Fibroblast of pulmonary artery (primary cell): ENCODE measurements around the gene SIGLEC6.

Experiments
- DNase-seq: peaks from one replicate; pipeline ENCODE4 v3.0.0-alpha.2; 2010; ENCODE audit warnings: low read depth
- H3K4me3 ChIP-seq: replicated peaks from 2 replicates; pipeline ENCODE4 v1.5.1; 2011; ENCODE audit warnings: low read depth, mild to moderate bottlenecking, control low read depth, low read length, moderate library complexity
- TF ChIP-seq, protein P1 (sequence below): IDR thresholded peaks from 2 replicates; pipeline ENCODE4 v1.5.1; 2011; ENCODE audit warnings: mild to moderate bottlenecking, control low read depth, low read length, inconsistent platforms; ENCODE audit errors: missing control alignments

The SIGLEC6 gene

DNA sequence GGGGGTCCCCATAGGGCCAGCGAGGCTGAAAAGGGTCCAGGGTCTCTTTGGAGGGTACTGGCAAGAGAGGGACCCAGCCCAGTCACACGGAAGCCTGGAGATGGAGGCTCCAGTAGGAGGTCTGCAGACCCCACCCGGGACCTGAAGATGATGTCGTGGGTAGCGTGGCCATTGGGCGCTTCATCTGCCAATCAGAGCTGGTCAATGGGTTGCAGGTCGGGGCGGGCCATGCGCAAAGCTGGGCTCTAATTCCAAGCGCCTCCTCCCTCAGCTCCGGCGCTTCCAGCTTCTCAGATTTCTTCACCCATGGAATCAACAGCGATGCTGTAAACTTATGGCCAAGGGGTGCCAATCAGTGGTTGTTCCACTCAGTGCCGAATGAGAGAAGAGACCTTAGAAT is 40.8 kb downstream of the SIGLEC6 start:
- no peak for DNase-seq
- TF ChIP-seq, protein P1, sequence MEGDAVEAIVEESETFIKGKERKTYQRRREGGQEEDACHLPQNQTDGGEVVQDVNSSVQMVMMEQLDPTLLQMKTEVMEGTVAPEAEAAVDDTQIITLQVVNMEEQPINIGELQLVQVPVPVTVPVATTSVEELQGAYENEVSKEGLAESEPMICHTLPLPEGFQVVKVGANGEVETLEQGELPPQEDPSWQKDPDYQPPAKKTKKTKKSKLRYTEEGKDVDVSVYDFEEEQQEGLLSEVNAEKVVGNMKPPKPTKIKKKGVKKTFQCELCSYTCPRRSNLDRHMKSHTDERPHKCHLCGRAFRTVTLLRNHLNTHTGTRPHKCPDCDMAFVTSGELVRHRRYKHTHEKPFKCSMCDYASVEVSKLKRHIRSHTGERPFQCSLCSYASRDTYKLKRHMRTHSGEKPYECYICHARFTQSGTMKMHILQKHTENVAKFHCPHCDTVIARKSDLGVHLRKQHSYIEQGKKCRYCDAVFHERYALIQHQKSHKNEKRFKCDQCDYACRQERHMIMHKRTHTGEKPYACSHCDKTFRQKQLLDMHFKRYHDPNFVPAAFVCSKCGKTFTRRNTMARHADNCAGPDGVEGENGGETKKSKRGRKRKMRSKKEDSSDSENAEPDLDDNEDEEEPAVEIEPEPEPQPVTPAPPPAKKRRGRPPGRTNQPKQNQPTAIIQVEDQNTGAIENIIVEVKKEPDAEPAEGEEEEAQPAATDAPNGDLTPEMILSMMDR = no peak
- no peak overlapping the region for H3K4me3 ChIP-seq

GRCh38 chr19:51489113-51489512 is 42.4 kb downstream of the SIGLEC6 start:
- DNase-seq = no peak
- no peak overlapping the region for H3K4me3 ChIP-seq
- TF ChIP-seq, protein P1 = no peak

GRCh38 chr19:51488491-51488890 is 43.0 kb downstream of the SIGLEC6 start:
- no peak overlapping the region for H3K4me3 ChIP-seq
- TF ChIP-seq, protein P1 = no peak
- DNase-seq = no peak

GRCh38 chr19:51485960-51486660 is 45.4 kb downstream of the SIGLEC6 start:
- TF ChIP-seq, protein P1 = no peak
- DNase-seq = no peak
- no peak overlapping the region for H3K4me3 ChIP-seq

DNA sequence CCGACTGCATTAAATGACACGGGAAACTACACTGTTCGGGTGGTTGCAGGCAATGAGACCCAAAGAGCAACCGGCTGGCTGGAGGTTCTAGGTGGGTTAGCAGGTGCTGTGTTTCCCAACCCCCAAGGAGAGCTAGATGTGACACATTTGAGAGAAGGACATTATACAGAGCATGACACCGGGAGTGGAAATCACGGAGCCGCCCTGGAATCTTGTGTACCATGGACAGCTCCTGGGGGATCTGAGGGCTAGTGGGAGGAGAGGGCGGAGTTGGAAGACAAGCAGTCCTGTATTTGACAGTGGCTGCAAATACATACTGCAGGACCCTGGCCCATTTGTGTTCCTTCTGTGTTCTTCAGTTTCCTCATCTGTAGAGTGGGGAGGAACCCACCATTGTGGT is 50.9 kb downstream of the SIGLEC6 start:
- DNase-seq = peak; percentile 35
- H3K4me3 ChIP-seq = no peak overlapping the region
- TF ChIP-seq, protein P1 = no peak

DNA sequence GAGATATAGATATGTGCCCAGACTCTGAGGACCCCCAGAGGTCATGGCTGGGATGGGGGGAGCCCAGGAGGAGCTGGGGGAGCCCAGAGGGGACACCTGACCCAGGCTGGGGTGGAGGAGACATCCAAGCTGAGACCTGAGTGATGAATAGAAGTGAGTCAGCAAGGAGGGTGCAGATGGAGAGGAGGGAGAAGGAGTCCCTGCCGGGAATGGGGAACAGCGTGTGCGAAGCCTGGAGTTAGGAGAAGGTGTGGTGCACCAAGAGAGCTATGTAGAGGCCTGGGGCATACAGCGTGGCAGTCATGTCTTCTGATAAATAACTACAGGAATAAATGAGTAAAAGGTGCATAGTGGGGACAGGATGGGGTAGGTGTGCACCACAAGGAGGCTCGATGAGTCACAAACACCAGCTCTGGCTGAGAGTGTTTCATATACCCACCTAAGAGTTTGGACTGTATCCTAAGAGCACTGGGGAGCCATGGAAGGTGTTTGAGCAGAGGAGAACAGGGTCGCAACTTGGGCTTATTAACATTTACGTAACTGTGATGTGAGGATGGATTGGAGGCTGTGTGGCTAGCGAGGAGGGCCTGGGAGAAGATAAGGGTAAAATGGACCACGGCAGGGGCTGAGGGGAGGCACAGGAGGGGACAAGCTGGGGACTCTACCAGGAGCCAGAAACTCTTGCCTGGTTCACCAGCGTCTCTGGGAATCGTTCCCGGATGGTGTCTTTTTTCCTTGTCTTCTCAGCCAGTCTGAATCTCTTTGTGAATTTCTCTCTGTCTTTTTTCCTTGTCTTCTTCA is 51.7 kb downstream of the SIGLEC6 start:
- no peak for DNase-seq
- TF ChIP-seq, protein P1 = no peak
- no peak overlapping the region for H3K4me3 ChIP-seq
